HepG2 (cell line): Measurements from ENCODE around the gene JAG1. TPM values are rescaled to one million over a fixed set of nuclear protein-coding genes. Genes with fewer than 3 reads are reported as not detected.
"Not testable (repeated sequence)": the region's sequence is repeated elsewhere in the genome, so short reads cannot be mapped to it uniquely, and the experiment has no call there.

Experiments
- EHMT2 ChIP-seq: fragments of 200-600 bp; sonication (generic); IDR thresholded peaks from 2 replicates; pipeline ENCODE4 v1.7.0; 2017; ENCODE audit warnings: antibody characterized with exemption, low read depth, low read length, borderline replicate concordance
- FOSL2 ChIP-seq: sonication (generic); formaldehyde crosslinking; IDR thresholded peaks from 2 replicates; pipeline ENCODE4 v1.4.0; 2020; ENCODE audit warnings: missing genetic modification reagents
- FOXA3 ChIP-seq: IDR thresholded peaks from 2 replicates; pipeline ENCODE4 v1.6.1; 2016; ENCODE audit warnings: missing genetic modification reagents, missing compliant biosample characterization
- FOXK2 ChIP-seq: fragments of 450-650 bp; IDR thresholded peaks from 2 replicates; pipeline ENCODE4 v1.6.1; 2016
- HNF4G ChIP-seq, 2 experiments: sonication (generic) in 1 of 2; formaldehyde crosslinking in 1 of 2; IDR thresholded peaks; 2 replicates each; pipeline versions ENCODE4 v1.4.0 to v1.6.1; 2011 to 2020; ENCODE audit warnings: borderline replicate concordance in 2 of 2, low read depth in 2 of 2, mild to moderate bottlenecking in 2 of 2, low read length in 1 of 2, missing genetic modification reagents in 1 of 2, moderate library complexity in 1 of 2
- MED1 ChIP-seq: sonication (generic); formaldehyde crosslinking; IDR thresholded peaks from 2 replicates; pipeline ENCODE4 v1.4.0; 2020; ENCODE audit warnings: missing genetic modification reagents
- NCOR1 ChIP-seq: fragments of 200-600 bp; sonication (generic); IDR thresholded peaks from 2 replicates; pipeline ENCODE4 v1.7.0; 2017; ENCODE audit warnings: antibody characterized with exemption, low read length, borderline replicate concordance
- NFIB ChIP-seq: sonication (generic); formaldehyde crosslinking; IDR thresholded peaks from 2 replicates; pipeline ENCODE4 v1.9.0; 2021; ENCODE audit warnings: missing genetic modification reagents, mild to moderate bottlenecking, borderline replicate concordance
- SALL1 ChIP-seq: sonication (generic); formaldehyde crosslinking; IDR thresholded peaks from 2 replicates; pipeline ENCODE4 v1.8.0; 2022; ENCODE audit warnings: mild to moderate bottlenecking, missing genetic modification reagents
- SMC3 ChIP-seq: IDR thresholded peaks from 2 replicates; pipeline ENCODE4 v1.6.1; 2011; ENCODE audit warnings: low read length, improper control_type of control experiment
- SOX6 ChIP-seq, 2 experiments: fragments of 450-650 bp in 1 of 2; sonication (generic) in 1 of 2; formaldehyde crosslinking in 1 of 2; IDR thresholded peaks; 2 replicates each; pipeline versions ENCODE4 v1.4.0 to v1.6.1; 2017 to 2020; ENCODE audit warnings: antibody characterized with exemption in 1 of 2, mild to moderate bottlenecking in 1 of 2, missing genetic modification reagents in 1 of 2
- SP5 ChIP-seq: IDR thresholded peaks from 2 replicates; pipeline ENCODE4 v1.6.1; 2016; ENCODE audit warnings: low read depth, borderline replicate concordance
- TARDBP ChIP-seq: sonication (generic); formaldehyde crosslinking; IDR thresholded peaks from 2 replicates; pipeline ENCODE4 v1.8.0; 2022; ENCODE audit warnings: mild to moderate bottlenecking, missing genetic modification reagents
- TEAD3 ChIP-seq: optimal IDR thresholded peaks from 2 replicates; pipeline ENCODE3; 2016; ENCODE audit warnings: borderline replicate concordance
- ZFP90 ChIP-seq: sonication (generic); formaldehyde crosslinking; IDR thresholded peaks from 2 replicates; pipeline ENCODE4 v1.8.0; 2022; ENCODE audit warnings: missing genetic modification reagents, mild to moderate bottlenecking, inconsistent platforms, borderline replicate concordance
- ZMYM3 ChIP-seq: sonication (generic); formaldehyde crosslinking; IDR thresholded peaks from 2 replicates; pipeline ENCODE4 v1.5.1; 2020; ENCODE audit warnings: mild to moderate bottlenecking, missing genetic modification reagents
- ZMYM4 ChIP-seq: sonication (generic); formaldehyde crosslinking; IDR thresholded peaks from 2 replicates; pipeline ENCODE4 v1.8.1; 2023; ENCODE audit warnings: mild to moderate bottlenecking, missing genetic modification reagents
- ZNF350 ChIP-seq: sonication (generic); formaldehyde crosslinking; IDR thresholded peaks from 2 replicates; pipeline ENCODE4 v1.4.0; 2020; ENCODE audit warnings: mild to moderate bottlenecking, low read depth, missing genetic modification reagents, borderline replicate concordance
- ZNF430 ChIP-seq: sonication (generic); formaldehyde crosslinking; IDR thresholded peaks from 2 replicates; pipeline ENCODE4 v1.9.0; 2021; ENCODE audit warnings: mild to moderate bottlenecking, missing genetic modification reagents
- polyA plus RNA-seq, 8 experiments: library from polyadenylated mRNA; depleted of rRNA in 3 of 8; stranded (reverse) in 7 of 8; unstranded in 1 of 8; fragments of >200 nt; fragmentation: Illumina TruSeq in 4 of 8; extraction: Trizol in 4 of 8; gene quantifications; 2 replicates each; pipeline versions ENCODE4 v1.2.1 to v1.2.3, GENCODE V29; 2011 to 2016; ENCODE audit warnings: low read depth in 4 of 8, missing spikeins in 1 of 8, mixed read lengths in 1 of 8; ENCODE audit not compliant: insufficient read depth in 1 of 8
- total RNA-seq, 5 experiments: library from RNA; depleted of rRNA; stranded (reverse); fragments of >200 nt; fragmentation: Illumina TruSeq; extraction: Trizol; gene quantifications; 2 replicates each; pipeline ENCODE4 v1.2.3, GENCODE V29; 2016; ENCODE audit warnings: low read depth in 1 of 5
- TF ChIP-seq, protein P1 (sequence below): IDR thresholded peaks from 2 replicates; pipeline ENCODE4 v1.6.1; 2016; ENCODE audit warnings: low read depth, control low read depth
- TF ChIP-seq, protein P2 (sequence below): IDR thresholded peaks from 2 replicates; pipeline ENCODE4 v1.6.1; 2016; ENCODE audit warnings: low read depth
- TF ChIP-seq, protein P3 (sequence below): sonication (generic); formaldehyde crosslinking; IDR thresholded peaks from 2 replicates; pipeline ENCODE4 v1.4.0; 2020; ENCODE audit warnings: missing genetic modification reagents, mild to moderate bottlenecking, borderline replicate concordance

The JAG1 gene
- total and polyA plus RNA-seq, 2 of the 13 experiments (the other 11 are each of a cell fraction or from before 2014, with no cell fraction given): 47.1 to 56.3 TPM

DNA sequence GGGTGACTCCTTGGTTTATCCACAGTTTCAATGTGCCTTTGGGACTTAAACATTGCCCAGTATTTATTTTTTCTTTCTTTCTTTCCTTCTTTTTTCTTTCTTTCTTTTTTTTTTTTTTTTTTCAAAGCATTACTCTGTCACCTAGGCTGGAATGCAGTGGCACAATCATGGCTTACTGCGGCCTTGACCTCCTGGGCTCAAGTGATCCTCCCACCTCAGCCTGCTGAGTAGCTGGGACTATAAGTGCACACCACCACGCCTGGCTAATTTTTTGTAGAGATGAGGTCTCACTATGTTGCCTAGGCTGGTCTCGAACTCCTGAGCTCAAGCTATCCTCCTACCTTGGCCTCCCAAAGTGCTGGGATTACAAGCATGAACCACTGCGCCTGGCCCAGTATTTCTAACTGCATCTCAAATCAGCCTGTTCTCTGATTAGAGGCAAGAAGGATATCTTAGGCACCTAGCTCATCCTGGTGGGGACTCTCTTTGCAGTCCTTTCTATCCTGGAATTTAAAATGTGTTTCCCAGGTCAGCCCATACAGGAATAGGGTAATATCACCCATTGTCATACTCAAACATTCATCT lies 56.2 kb downstream of the JAG1 start (continued):
- TF ChIP-seq SP5 (CRISPR knock-in tag) (peak; percentile 79; the same call in 1 of the 2 replicates), TEAD3 (CRISPR knock-in tag) (peak; percentile 88), ZMYM4 (CRISPR knock-in tag) (peak; percentile 80; the same call in 1 of the 2 replicates), EHMT2 (peak; percentile 64; the same call in 1 of the 2 replicates), NFIB (0 out of 2 replicates have a peak, but pooled peaks have one; percentile 63), FOXK2 (0 out of 2 replicates have a peak, but pooled peaks have one; percentile 39), ZNF350 (CRISPR knock-in tag) (peak; percentile 70; the same call in 1 of the 2 replicates), ZFP90 (CRISPR knock-in tag) (peak; percentile 15; the same call in 1 of the 2 replicates), MED1 (CRISPR knock-in tag) (peak; percentile 75), FOXA3 (CRISPR knock-in tag) (peak; percentile 27; the same call in 1 of the 2 replicates), HNF4G (CRISPR knock-in tag; IDR thresholded peaks at IDR 0.05; ENCODE audit: borderline replicate concordance, low read depth) (peak; percentile 50; the same call in 1 of the 2 replicates), ZMYM3 (CRISPR knock-in tag) (peak; percentile 43; the same call in 1 of the 2 replicates), SOX6 (CRISPR knock-in tag; IDR thresholded peaks at IDR 0.05) (peak; percentile 57; the same call in 1 of the 2 replicates), TARDBP (CRISPR knock-in tag) (0 out of 2 replicates have a peak, but pooled peaks have one; percentile 49), ZNF430 (CRISPR knock-in tag) (peak; percentile 80; the same call in 1 of the 2 replicates), SMC3 (peak; percentile 5; the same call in 1 of the 2 replicates), FOSL2 (CRISPR knock-in tag) (peak; percentile 57), SALL1 (peak; percentile 67; the same call in 1 of the 2 replicates), NCOR1 (0 out of 2 replicates have a peak, but pooled peaks have one; percentile 38)
- TF ChIP-seq, protein P1, sequence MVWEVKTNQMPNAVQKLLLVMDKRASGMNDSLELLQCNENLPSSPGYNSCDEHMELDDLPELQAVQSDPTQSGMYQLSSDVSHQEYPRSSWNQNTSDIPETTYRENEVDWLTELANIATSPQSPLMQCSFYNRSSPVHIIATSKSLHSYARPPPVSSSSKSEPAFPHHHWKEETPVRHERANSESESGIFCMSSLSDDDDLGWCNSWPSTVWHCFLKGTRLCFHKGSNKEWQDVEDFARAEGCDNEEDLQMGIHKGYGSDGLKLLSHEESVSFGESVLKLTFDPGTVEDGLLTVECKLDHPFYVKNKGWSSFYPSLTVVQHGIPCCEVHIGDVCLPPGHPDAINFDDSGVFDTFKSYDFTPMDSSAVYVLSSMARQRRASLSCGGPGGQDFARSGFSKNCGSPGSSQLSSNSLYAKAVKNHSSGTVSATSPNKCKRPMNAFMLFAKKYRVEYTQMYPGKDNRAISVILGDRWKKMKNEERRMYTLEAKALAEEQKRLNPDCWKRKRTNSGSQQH: 0 out of 2 replicates have a peak, but pooled peaks have one; percentile 48
- TF ChIP-seq HNF4G (IDR thresholded peaks at IDR 0.05; ENCODE audit: borderline replicate concordance, low read depth, low read length); SOX6 (IDR thresholded peaks at IDR 0.05): not testable (repeated sequence)
- TF ChIP-seq, protein P2, sequence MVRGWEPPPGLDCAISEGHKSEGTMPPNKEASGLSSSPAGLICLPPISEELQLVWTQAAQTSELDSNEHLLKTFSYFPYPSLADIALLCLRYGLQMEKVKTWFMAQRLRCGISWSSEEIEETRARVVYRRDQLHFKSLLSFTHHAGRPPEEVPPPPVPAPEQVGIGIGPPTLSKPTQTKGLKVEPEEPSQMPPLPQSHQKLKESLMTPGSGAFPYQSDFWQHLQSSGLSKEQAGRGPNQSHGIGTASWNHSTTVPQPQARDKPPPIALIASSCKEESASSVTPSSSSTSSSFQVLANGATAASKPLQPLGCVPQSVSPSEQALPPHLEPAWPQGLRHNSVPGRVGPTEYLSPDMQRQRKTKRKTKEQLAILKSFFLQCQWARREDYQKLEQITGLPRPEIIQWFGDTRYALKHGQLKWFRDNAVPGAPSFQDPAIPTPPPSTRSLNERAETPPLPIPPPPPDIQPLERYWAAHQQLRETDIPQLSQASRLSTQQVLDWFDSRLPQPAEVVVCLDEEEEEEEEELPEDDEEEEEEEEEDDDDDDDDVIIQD (CRISPR knock-in tag): peak; percentile 32; the same call in 1 of the 2 replicates
- TF ChIP-seq, protein P3, sequence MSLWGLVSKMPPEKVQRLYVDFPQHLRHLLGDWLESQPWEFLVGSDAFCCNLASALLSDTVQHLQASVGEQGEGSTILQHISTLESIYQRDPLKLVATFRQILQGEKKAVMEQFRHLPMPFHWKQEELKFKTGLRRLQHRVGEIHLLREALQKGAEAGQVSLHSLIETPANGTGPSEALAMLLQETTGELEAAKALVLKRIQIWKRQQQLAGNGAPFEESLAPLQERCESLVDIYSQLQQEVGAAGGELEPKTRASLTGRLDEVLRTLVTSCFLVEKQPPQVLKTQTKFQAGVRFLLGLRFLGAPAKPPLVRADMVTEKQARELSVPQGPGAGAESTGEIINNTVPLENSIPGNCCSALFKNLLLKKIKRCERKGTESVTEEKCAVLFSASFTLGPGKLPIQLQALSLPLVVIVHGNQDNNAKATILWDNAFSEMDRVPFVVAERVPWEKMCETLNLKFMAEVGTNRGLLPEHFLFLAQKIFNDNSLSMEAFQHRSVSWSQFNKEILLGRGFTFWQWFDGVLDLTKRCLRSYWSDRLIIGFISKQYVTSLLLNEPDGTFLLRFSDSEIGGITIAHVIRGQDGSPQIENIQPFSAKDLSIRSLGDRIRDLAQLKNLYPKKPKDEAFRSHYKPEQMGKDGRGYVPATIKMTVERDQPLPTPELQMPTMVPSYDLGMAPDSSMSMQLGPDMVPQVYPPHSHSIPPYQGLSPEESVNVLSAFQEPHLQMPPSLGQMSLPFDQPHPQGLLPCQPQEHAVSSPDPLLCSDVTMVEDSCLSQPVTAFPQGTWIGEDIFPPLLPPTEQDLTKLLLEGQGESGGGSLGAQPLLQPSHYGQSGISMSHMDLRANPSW (CRISPR knock-in tag): peak; percentile 80; the same call in 1 of the 2 replicates
